Activated T-helper 2 cell treated with anti-CD3 and anti-CD28 coated beads, Interferon-gamma antibody, Interleukin-2, Interleukin-4, amounts not matched to agents 10 μg/mL and 5 μg/mL and 100 μg/mL, durations not matched to agents 14 hours and 24 hours and 36 hours (primary cell): ENCODE measurements around the gene CASP2. TPM values are rescaled to one million over a fixed set of nuclear protein-coding genes. Genes with fewer than 3 reads are reported as not detected.

Source experiments
- DNase-seq: peaks from one replicate; pipeline ENCODE4 v3.0.0; 2021; ENCODE audit warnings: low spot score
- H3K27ac Mint-ChIP-seq: one replicate; pipeline ENCODE4 v1.8.0; 2021; ENCODE audit warnings: mixed read lengths
- H3K27me3 Mint-ChIP-seq: one replicate; pipeline ENCODE4 v1.8.0; 2021; ENCODE audit warnings: low read depth, mixed read lengths
- H3K36me3 Mint-ChIP-seq: one replicate; pipeline ENCODE4 v1.8.0; 2021; ENCODE audit warnings: low read depth, mixed read lengths
- H3K4me1 Mint-ChIP-seq: one replicate; pipeline ENCODE4 v1.8.0; 2021; ENCODE audit warnings: low read depth, mixed read lengths
- H3K4me3 Mint-ChIP-seq: one replicate; pipeline ENCODE4 v1.8.0; 2021; ENCODE audit warnings: low read depth, mild to moderate bottlenecking, moderate library complexity, mixed read lengths
- H3K9me3 Mint-ChIP-seq: one replicate; pipeline ENCODE4 v1.8.0; 2021; ENCODE audit warnings: mixed read lengths
- intact Hi-C: fragments of 100-400 bp; cut with micrococcal nuclease; formaldehyde crosslinking; loops from one replicate; pipeline ENCODE4 v1.15.1; 2023
- total RNA-seq: library from RNA; stranded (reverse); gene quantifications from 2 replicates; pipeline ENCODE4 v1.2.3, GENCODE V29; 2022

CASP2 gene
- total RNA-seq: 116 and 122 TPM in 2 replicates

- Mint-ChIP-seq H3K4me3 (peak within 1 kb of the TSS; percentile 95), H3K36me3 (peaks cover 50% of the 10 kb centered on the region), H3K9me3 (peaks cover 12% of the 10 kb centered on the region), H3K4me1 (peaks cover 47% of the 10 kb centered on the region), H3K27ac (peak within 1 kb of the TSS; percentile 87), H3K27me3 (no peaks in the 10 kb centered on the region)
- DNase-seq: peak; percentile 99
- intact Hi-C loops: loop anchor here (1.0 to 10.0 kb wide), 8 partner anchors 8 to 573 kb away; partner anchors contain the start of genes FAM131B, GSTK1 and ZYX
Measured at GRCh38 chr7:143287935-143288826, at the start of gene CASP2. Gene CASP2, plus strand, starts transcription at chr7:143288351. Its CDS starts 105 bp downstream, at chr7:143288456.

DNA sequence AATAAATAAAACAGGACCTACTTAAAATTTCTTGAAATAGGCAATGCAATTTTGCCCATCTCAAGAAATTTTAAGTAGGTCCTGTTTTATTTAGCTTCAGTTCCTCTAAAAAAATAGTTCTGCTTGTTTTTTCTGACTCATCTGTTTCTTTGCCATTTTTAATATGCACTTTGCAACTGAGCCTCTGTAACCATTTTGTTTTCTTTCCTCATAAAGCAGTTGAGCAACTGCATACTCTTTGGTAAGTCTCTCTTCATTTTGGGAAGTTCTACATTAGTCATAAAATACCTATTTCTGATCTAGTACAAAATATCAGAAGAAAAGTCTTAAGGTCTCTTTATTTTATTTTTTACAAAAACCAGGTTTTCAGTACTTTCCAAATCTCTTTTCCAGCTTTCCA lies 48.3 kb upstream of the CASP2 start:
- Mint-ChIP-seq H3K36me3 (peaks cover 14% of the 10 kb centered on the region), H3K27me3 (peaks cover 16% of the 10 kb centered on the region), H3K9me3 (peaks cover 26% of the 10 kb centered on the region), H3K4me3 (no peak overlapping the region), H3K4me1 (peaks cover 43% of the 10 kb centered on the region), H3K27ac (peak overlapping the region; percentile 87)
- intact Hi-C loops: loop anchor here (1.0 to 5.0 kb wide), 8 partner anchors 49 to 433 kb away; partner anchors contain the start of genes EPHA1 and ZYX
- no peak for DNase-seq

DNA sequence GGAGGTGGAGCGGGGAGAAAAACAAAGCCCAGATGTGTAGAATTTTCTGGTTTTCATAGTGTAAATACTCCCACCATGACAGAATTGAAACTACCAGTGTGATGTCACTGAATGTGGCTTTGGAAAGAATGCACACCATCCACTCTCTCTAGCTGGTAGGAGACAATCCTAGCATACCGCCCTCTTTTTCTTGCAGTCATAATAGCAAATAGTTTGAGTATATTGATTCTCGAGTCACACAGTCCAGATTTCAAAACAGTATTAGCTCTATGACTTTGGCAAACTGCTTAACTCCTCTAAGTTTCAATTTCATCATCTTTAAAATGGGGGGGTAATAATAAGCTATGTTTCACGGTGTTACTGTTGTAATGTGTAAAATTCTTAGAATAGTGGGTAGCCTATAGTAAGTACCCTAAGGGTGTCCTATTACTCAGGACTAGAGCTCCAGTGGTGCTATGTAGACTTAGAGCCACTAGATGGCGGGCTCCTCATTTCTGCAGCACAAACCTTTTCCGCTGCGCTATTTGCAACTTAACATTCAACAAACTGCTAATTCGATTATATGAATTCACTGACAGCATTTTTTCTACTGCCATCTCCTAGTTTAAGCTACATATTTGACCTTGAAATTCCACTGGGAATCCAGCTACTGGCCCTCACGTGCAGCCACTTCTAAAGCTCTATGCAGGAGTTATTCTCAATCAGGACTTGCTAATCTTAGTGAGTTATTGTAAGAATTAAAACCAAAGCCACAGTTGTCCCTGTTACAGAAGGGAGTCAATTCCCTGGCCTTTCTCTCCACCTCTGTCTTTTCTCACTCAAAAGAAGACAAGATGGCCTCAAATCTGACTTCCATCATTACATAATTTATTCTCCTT lies 47.6 kb upstream of the CASP2 start:
- H3K4me1 Mint-ChIP-seq: peaks cover 49% of the 10 kb centered on the region
- intact Hi-C loops: loop anchor here (1.0 to 5.0 kb wide), 8 partner anchors 49 to 433 kb away; partner anchors contain the start of genes EPHA1 and ZYX
- peaks cover 10% of the 10 kb centered on the region for H3K36me3 Mint-ChIP-seq
- no peak overlapping the region for H3K4me3 Mint-ChIP-seq
- peak; percentile 63 for DNase-seq
- peaks cover 21% of the 10 kb centered on the region for H3K9me3 Mint-ChIP-seq
- peaks cover 11% of the 10 kb centered on the region for H3K27me3 Mint-ChIP-seq
- peak overlapping the region; percentile 87 for H3K27ac Mint-ChIP-seq

DNA sequence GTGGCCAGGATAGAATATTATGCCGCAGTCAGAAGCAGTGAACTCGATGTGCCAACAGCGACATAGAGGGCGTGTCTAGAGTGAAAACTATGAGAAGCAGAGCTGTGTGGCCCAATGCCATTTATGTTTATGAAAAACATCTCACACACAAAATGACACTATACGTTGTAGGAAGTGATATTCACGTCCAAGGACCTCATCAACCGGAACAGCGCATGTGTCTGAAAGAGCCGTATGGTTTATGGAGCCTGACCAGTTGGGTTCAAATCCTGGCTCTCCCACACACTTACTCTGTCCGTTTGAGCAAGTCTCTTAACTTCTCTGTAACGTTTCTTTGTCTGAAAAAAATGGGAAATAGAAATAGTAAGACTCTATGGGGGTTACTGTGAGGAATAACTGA lies 45.8 kb upstream of the CASP2 start:
- no peak for DNase-seq
- Mint-ChIP-seq H3K27ac (no peak overlapping the region), H3K9me3 (peaks cover 8% of the 10 kb centered on the region), H3K4me1 (peaks cover 66% of the 10 kb centered on the region), H3K36me3 (peaks cover 10% of the 10 kb centered on the region), H3K4me3 (no peak overlapping the region), H3K27me3 (no peaks in the 10 kb centered on the region)
- intact Hi-C loops: loop anchor here (5.0 kb wide), 1 partner anchor 435 kb away; no protein-coding TSS in a partner anchor

DNA sequence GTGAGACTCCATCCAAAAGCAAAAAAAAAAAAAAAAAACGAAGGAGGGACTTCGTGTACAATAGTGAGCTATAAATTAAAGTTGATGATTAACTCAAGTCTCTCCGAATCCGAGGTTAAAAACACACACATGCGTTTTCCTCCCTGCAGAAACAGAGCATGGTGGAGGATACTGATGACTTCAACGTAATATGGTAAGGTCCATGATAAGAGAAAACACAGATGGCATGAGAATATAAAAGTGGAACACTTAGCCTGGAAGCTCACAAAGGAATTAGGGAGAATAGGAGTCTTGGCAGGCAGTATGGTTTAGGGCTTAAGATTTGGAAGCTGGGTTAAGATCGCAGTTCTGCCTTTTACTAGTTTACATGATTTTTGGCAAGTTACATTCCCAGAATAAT lies 45.0 kb upstream of the CASP2 start:
- H3K9me3 Mint-ChIP-seq: peaks cover 6% of the 10 kb centered on the region

DNA sequence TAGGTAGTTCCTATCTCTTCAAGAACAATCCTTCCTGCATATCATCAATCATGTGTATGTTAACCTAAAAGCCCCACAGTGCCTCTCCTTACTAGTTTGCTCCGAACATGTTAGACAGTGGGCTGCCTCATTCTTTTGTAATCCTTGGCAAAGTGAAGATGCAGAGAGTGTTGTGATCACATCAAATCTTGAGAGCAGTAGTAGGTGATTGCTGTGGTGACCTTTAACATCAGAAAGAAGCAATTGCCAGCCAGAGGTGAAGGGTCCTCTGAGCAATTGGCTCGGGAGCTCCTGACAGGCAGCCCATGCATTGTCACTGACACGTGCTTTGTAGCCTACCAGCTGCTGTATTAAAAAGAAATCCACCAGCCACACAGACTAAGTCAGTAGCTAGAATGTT lies 44.5 kb upstream of the CASP2 start:
- Mint-ChIP-seq H3K36me3 (peaks cover 13% of the 10 kb centered on the region), H3K9me3 (peaks cover 9% of the 10 kb centered on the region), H3K27me3 (no peaks in the 10 kb centered on the region), H3K27ac (peak overlapping the region; percentile 65), H3K4me1 (peaks cover 72% of the 10 kb centered on the region), H3K4me3 (no peak overlapping the region)
- intact Hi-C loops: loop anchor here (2.0 to 5.0 kb wide), 2 partner anchors 15 to 436 kb away; no protein-coding TSS in a partner anchor
- no peak for DNase-seq

More for the DNA sequence above, 45.0 kb upstream of the CASP2 start:
- Mint-ChIP-seq H3K27ac (peak overlapping the region; percentile 44), H3K4me3 (no peak overlapping the region), H3K27me3 (no peaks in the 10 kb centered on the region), H3K4me1 (peaks cover 69% of the 10 kb centered on the region), H3K36me3 (peaks cover 9% of the 10 kb centered on the region)
- DNase-seq: no peak
- intact Hi-C loops: loop anchor here (5.0 kb wide), 1 partner anchor 436 kb away; no protein-coding TSS in a partner anchor

GRCh38 chr7:143244321-143244720 lies 43.8 kb upstream of the CASP2 start:
- H3K36me3 Mint-ChIP-seq: peaks cover 20% of the 10 kb centered on the region
- no peaks in the 10 kb centered on the region for H3K27me3 Mint-ChIP-seq
- peak overlapping the region; percentile 84 for H3K27ac Mint-ChIP-seq
- peaks cover 16% of the 10 kb centered on the region for H3K9me3 Mint-ChIP-seq
- intact Hi-C loops: loop anchor here (2.0 to 5.0 kb wide), 2 partner anchors 14 to 437 kb away; no protein-coding TSS in a partner anchor
- H3K4me3 Mint-ChIP-seq: peak overlapping the region; percentile 26
- peaks cover 78% of the 10 kb centered on the region for H3K4me1 Mint-ChIP-seq
- DNase-seq: no peak

GRCh38 chr7:143245123-143245522 lies 43.0 kb upstream of the CASP2 start:
- Mint-ChIP-seq H3K4me3 (peak overlapping the region; percentile 27), H3K27ac (peak overlapping the region; percentile 82), H3K36me3 (peaks cover 28% of the 10 kb centered on the region), H3K27me3 (no peaks in the 10 kb centered on the region), H3K9me3 (peaks cover 24% of the 10 kb centered on the region), H3K4me1 (peaks cover 79% of the 10 kb centered on the region)
- intact Hi-C loops: loop anchor here (1.0 to 2.0 kb wide), 3 partner anchors 14 to 135 kb away; partner anchors contain the start of gene GSTK1
- DNase-seq: no peak

- Mint-ChIP-seq H3K4me3 (no peak overlapping the region), H3K27me3 (no peaks in the 10 kb centered on the region), H3K4me1 (peaks cover 78% of the 10 kb centered on the region), H3K27ac (no peak overlapping the region), H3K9me3 (peaks cover 39% of the 10 kb centered on the region), H3K36me3 (peaks cover 40% of the 10 kb centered on the region)
- intact Hi-C loops: no loop called here
- DNase-seq: no peak
Measured at GRCh38 chr7:143247372-143247771, 40.8 kb upstream of the CASP2 start.

DNA sequence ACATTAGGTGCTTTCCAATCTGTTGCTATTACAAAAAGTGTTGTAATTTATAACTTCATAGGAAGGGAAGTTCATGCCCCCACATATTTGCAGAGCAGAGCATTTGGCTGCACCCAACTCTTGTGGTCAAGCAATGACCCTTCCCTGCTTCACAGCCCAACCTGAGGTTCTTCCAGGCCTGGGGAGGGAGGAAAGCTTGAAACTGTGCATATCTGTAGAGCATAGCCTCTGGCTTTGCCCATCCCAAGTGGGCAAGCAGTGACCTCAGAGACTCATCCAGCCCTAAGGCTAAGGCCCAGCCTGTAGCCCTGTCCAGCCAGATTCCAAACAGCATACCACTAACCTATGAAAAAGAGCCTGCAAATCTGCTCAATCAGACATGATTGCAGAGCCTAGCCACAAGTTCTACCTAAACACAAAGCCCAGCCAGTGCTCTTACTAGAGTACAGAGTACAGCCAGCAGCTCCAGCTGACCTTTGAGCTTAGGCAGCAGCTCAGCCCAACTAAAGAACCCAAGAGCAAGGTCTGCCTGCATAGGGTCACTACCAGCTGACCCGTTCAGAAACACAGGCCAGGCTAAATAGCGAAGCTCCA lies 39.3 kb upstream of the CASP2 start:
- H3K4me3 Mint-ChIP-seq: no peak overlapping the region
- peaks cover 52% of the 10 kb centered on the region for H3K9me3 Mint-ChIP-seq
- H3K4me1 Mint-ChIP-seq: peaks cover 71% of the 10 kb centered on the region
- no peaks in the 10 kb centered on the region for H3K27me3 Mint-ChIP-seq
- intact Hi-C loops: no loop called here
- H3K27ac Mint-ChIP-seq: no peak overlapping the region
- no peak for DNase-seq
- H3K36me3 Mint-ChIP-seq: peaks cover 53% of the 10 kb centered on the region

DNA sequence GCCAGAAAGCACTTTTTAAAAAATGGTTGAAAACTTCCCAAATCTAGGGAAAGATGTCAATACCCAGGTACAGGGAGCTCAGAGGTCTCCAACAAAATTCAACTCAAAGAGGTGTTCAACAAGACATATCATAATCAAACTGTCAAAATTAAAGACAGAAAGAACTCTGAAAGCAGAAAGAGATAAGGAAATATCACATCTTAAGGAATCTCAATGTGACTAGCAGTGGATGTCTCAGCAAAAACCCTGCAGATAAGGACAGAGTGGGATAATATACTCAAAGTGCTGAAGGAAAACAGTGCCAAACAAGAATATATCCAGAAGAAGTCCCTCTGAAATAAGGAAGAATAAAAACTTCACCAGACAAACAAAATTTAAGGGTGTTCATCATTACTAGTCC lies 38.0 kb upstream of the CASP2 start:
- no peak overlapping the region for H3K4me3 Mint-ChIP-seq
- H3K4me1 Mint-ChIP-seq: peaks cover 70% of the 10 kb centered on the region
- no peak for DNase-seq
- H3K27ac Mint-ChIP-seq: peak overlapping the region; percentile 21
- intact Hi-C loops: no loop called here
- no peaks in the 10 kb centered on the region for H3K27me3 Mint-ChIP-seq
- H3K36me3 Mint-ChIP-seq: peaks cover 58% of the 10 kb centered on the region
- H3K9me3 Mint-ChIP-seq: peaks cover 58% of the 10 kb centered on the region

- H3K27ac Mint-ChIP-seq: peak overlapping the region; percentile 72
- H3K4me1 Mint-ChIP-seq: peaks cover 69% of the 10 kb centered on the region
- H3K4me3 Mint-ChIP-seq: peak overlapping the region; percentile 9
- H3K9me3 Mint-ChIP-seq: peaks cover 57% of the 10 kb centered on the region
- H3K36me3 Mint-ChIP-seq: peaks cover 58% of the 10 kb centered on the region
- no peaks in the 10 kb centered on the region for H3K27me3 Mint-ChIP-seq
- intact Hi-C loops: loop anchor here (1.0 kb wide), 1 partner anchor 8 kb away; no protein-coding TSS in a partner anchor
- no peak for DNase-seq
Measured at GRCh38 chr7:143250822-143251221, 37.3 kb upstream of the CASP2 start.
